Liver (tissue), 9 donors: ENCODE measurements around the gene SLITRK3. TPM values are rescaled to one million over a fixed set of nuclear protein-coding genes. Genes with fewer than 3 reads are reported as not detected.

ENCODE experiments used
- DNase-seq: peaks from one replicate; pipeline ENCODE4 v3.0.0-alpha.2; 2017; ENCODE audit warnings: low spot score
- H3K27ac ChIP-seq, 2 donors: one replicate each; pipeline ENCODE4 v1.7.0; 2013; ENCODE audit warnings: inconsistent platforms in 2 of 2, low read length in 2 of 2, control low read depth in 1 of 2, low read depth in 1 of 2, mild to moderate bottlenecking in 1 of 2
- H3K27me3 ChIP-seq, 4 donors: one replicate each; pipeline versions ENCODE4 v1.6.1 to v1.7.0; 2013; ENCODE audit warnings: low read length in 3 of 4, inconsistent platforms in 1 of 4, mild to moderate bottlenecking in 1 of 4, moderate library complexity in 1 of 4; ENCODE audit not compliant: control insufficient read depth in 4 of 4, insufficient read depth in 4 of 4
- H3K36me3 ChIP-seq, 4 donors: one replicate each; pipeline versions ENCODE4 v1.6.1 to v1.7.0; 2013; ENCODE audit warnings: low read length in 3 of 4, mild to moderate bottlenecking in 3 of 4, low read depth in 1 of 4, moderate library complexity in 1 of 4; ENCODE audit not compliant: control insufficient read depth in 4 of 4, insufficient read depth in 3 of 4
- H3K4me1 ChIP-seq, 4 donors: one replicate each; pipeline versions ENCODE4 v1.6.1 to v1.7.0; 2013; ENCODE audit warnings: low read length in 3 of 4, mild to moderate bottlenecking in 3 of 4, moderate library complexity in 1 of 4; ENCODE audit not compliant: control insufficient read depth in 4 of 4, insufficient read depth in 4 of 4
- H3K4me3 ChIP-seq, 3 donors: one replicate each; pipeline versions ENCODE4 v1.6.1 to v1.7.0; 2013; ENCODE audit warnings: low read length in 3 of 3, control low read depth in 1 of 3, low read depth in 1 of 3, mild to moderate bottlenecking in 1 of 3
- H3K9ac ChIP-seq, 2 donors: one replicate each; pipeline ENCODE4 v1.7.0; 2013; ENCODE audit warnings: low read length in 2 of 2, mild to moderate bottlenecking in 2 of 2, moderate library complexity in 2 of 2, control low read depth in 1 of 2, low read depth in 1 of 2
- H3K9me3 ChIP-seq, 4 donors: one replicate each; pipeline versions ENCODE4 v1.6.1 to v1.7.0; 2013; ENCODE audit warnings: low read length in 3 of 4; ENCODE audit not compliant: control insufficient read depth in 4 of 4
- ATF3 ChIP-seq: IDR thresholded peaks from 2 replicates; pipeline ENCODE4 v1.6.1; 2016; ENCODE audit warnings: antibody characterized with exemption
- EGR1 ChIP-seq, 2 donors: IDR thresholded peaks; 2 replicates each; pipeline ENCODE4 v1.6.1; 2016 to 2018; ENCODE audit warnings: antibody characterized with exemption in 2 of 2, low read depth in 2 of 2
- FOXA1 ChIP-seq: IDR thresholded peaks from 2 replicates; pipeline ENCODE4 v1.6.1; 2016; ENCODE audit warnings: antibody characterized with exemption
- FOXA2 ChIP-seq: IDR thresholded peaks from 2 replicates; pipeline ENCODE4 v1.6.1; 2016; ENCODE audit warnings: antibody characterized with exemption
- GABPA ChIP-seq, 2 donors: IDR thresholded peaks in 1 of 2; conservative IDR thresholded peaks in 1 of 2; 2 replicates each; pipeline ENCODE4 v1.6.1; 2016; ENCODE audit warnings: antibody characterized with exemption in 2 of 2, mild to moderate bottlenecking in 1 of 2, moderate library complexity in 1 of 2
- HNF4A ChIP-seq, 2 donors: conservative IDR thresholded peaks; 2 replicates each; pipeline ENCODE4 v1.6.1; 2016; ENCODE audit warnings: antibody characterized with exemption in 2 of 2, mild to moderate bottlenecking in 2 of 2
- HNF4G ChIP-seq: IDR thresholded peaks from 2 replicates; pipeline ENCODE4 v1.6.1; 2016; ENCODE audit warnings: antibody characterized with exemption
- JUND ChIP-seq, 2 donors: IDR thresholded peaks; 2 replicates each; pipeline ENCODE4 v1.6.1; 2016; ENCODE audit warnings: antibody characterized with exemption in 2 of 2
- REST ChIP-seq: IDR thresholded peaks from 2 replicates; pipeline ENCODE4 v1.6.1; 2016; ENCODE audit warnings: antibody characterized with exemption, mild to moderate bottlenecking
- RXRA ChIP-seq, 2 donors: IDR thresholded peaks; 2 replicates each; pipeline ENCODE4 v1.6.1; 2017 to 2018; ENCODE audit warnings: antibody characterized with exemption in 2 of 2, mild to moderate bottlenecking in 1 of 2
- TAF1 ChIP-seq: conservative IDR thresholded peaks from 2 replicates; pipeline ENCODE4 v1.6.1; 2016; ENCODE audit warnings: antibody characterized with exemption, mild to moderate bottlenecking
- YY1 ChIP-seq: IDR thresholded peaks from 2 replicates; pipeline ENCODE4 v1.6.1; 2016; ENCODE audit warnings: antibody characterized with exemption, mild to moderate bottlenecking
- WGBS: extraction: QIAGEN DNeasy Blood & Tissue Kit; methylation state at CpG from one replicate; pipeline ENCODE4 v1.1.7; 2013; 5-methylcytosine and 5-hydroxymethylcytosine counted together
- polyA plus RNA-seq, 2 donors: library from polyadenylated mRNA; stranded (reverse) in 1 of 2; unstranded in 1 of 2; fragments of 200-250 nt in 1 of 2; fragments of >200 nt in 1 of 2; fragmentation: Nextera tagmentation in 1 of 2; extraction: Ambion mirVana in 1 of 2; gene quantifications; one replicate each; pipeline versions ENCODE4 v1.2.1 to v1.2.3, GENCODE V29; 2013 to 2015
- total RNA-seq, 2 donors: library from RNA; depleted of rRNA; stranded (reverse); fragments of >200 nt; gene quantifications; one replicate each; pipeline ENCODE4 v1.2.3, GENCODE V29; 2014
- TF ChIP-seq, protein P1 (sequence below): IDR thresholded peaks from 2 replicates; pipeline ENCODE4 v1.6.1; 2016; ENCODE audit warnings: antibody characterized with exemption
- TF ChIP-seq, protein P2 (sequence below): IDR thresholded peaks from 2 replicates; pipeline ENCODE4 v1.6.1; 2016; ENCODE audit warnings: antibody characterized with exemption
- TF ChIP-seq, protein P3 (sequence below): fragments of 150-350 bp; IDR thresholded peaks from 2 replicates; pipeline ENCODE4 v1.5.1; 2017; ENCODE audit warnings: improper control_type of control experiment, low read depth, low read length; ENCODE audit not compliant: missing input control
- donor health status: healthy.
- donor health status: healthy.
- donor health status: healthy.
- donor health status: healthy.
- donor health status: healthy.

Gene SLITRK3
- total and polyA plus RNA-seq, 4 donors = 0.05 to 4.2 (median 1.9) TPM

GRCh38 chr3:165181556-165181955 is 14.6 kb downstream of the SLITRK3 start:
- no peak overlapping the region for H3K4me3 ChIP-seq
- WGBS = 79% methylated on average over 1 of the region's 1 CpG
- H3K9ac ChIP-seq = no peak overlapping the region
- no peaks in the 10 kb centered on the region for H3K27me3 ChIP-seq
- DNase-seq = no peak
- TF ChIP-seq, protein P1, sequence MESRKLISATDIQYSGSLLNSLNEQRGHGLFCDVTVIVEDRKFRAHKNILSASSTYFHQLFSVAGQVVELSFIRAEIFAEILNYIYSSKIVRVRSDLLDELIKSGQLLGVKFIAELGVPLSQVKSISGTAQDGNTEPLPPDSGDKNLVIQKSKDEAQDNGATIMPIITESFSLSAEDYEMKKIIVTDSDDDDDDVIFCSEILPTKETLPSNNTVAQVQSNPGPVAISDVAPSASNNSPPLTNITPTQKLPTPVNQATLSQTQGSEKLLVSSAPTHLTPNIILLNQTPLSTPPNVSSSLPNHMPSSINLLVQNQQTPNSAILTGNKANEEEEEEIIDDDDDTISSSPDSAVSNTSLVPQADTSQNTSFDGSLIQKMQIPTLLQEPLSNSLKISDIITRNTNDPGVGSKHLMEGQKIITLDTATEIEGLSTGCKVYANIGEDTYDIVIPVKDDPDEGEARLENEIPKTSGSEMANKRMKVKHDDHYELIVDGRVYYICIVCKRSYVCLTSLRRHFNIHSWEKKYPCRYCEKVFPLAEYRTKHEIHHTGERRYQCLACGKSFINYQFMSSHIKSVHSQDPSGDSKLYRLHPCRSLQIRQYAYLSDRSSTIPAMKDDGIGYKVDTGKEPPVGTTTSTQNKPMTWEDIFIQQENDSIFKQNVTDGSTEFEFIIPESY = no peak
- TF ChIP-seq RXRA (IDR thresholded peaks at IDR 0.05) (no peak), YY1 (no peak), EGR1 (IDR thresholded peaks at IDR 0.05; ENCODE audit: low read depth in 2 of 2) (no peak), REST (no peak), FOXA1 (no peak), ATF3 (no peak)
- H3K4me1 ChIP-seq = no peaks in the 10 kb centered on the region
- H3K36me3 ChIP-seq = no peaks in the 10 kb centered on the region
- H3K27ac ChIP-seq = no peak overlapping the region
- no peaks in the 10 kb centered on the region for H3K9me3 ChIP-seq

GRCh38 chr3:165170236-165170635 is 25.9 kb downstream of the SLITRK3 start:
- no peak overlapping the region for H3K9ac ChIP-seq
- TF ChIP-seq HNF4G = no peak
- no peak for TF ChIP-seq YY1
- TF ChIP-seq, protein P2, sequence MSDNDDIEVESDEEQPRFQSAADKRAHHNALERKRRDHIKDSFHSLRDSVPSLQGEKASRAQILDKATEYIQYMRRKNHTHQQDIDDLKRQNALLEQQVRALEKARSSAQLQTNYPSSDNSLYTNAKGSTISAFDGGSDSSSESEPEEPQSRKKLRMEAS = no peak
- TF ChIP-seq FOXA2 = no peak
- no peak for TF ChIP-seq TAF1
- TF ChIP-seq REST = no peak
- no peak for TF ChIP-seq EGR1 (IDR thresholded peaks at IDR 0.05; ENCODE audit: low read depth in 2 of 2)
- TF ChIP-seq, protein P3, sequence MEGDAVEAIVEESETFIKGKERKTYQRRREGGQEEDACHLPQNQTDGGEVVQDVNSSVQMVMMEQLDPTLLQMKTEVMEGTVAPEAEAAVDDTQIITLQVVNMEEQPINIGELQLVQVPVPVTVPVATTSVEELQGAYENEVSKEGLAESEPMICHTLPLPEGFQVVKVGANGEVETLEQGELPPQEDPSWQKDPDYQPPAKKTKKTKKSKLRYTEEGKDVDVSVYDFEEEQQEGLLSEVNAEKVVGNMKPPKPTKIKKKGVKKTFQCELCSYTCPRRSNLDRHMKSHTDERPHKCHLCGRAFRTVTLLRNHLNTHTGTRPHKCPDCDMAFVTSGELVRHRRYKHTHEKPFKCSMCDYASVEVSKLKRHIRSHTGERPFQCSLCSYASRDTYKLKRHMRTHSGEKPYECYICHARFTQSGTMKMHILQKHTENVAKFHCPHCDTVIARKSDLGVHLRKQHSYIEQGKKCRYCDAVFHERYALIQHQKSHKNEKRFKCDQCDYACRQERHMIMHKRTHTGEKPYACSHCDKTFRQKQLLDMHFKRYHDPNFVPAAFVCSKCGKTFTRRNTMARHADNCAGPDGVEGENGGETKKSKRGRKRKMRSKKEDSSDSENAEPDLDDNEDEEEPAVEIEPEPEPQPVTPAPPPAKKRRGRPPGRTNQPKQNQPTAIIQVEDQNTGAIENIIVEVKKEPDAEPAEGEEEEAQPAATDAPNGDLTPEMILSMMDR = no peak
- TF ChIP-seq JUND (IDR thresholded peaks at IDR 0.05) = no peak
- no peak for TF ChIP-seq ATF3
- TF ChIP-seq, protein P1 = no peak
- TF ChIP-seq HNF4A (conservative IDR thresholded peaks at IDR 0.05) = no peak
- TF ChIP-seq FOXA1 = no peak
- TF ChIP-seq GABPA (IDR thresholded peaks at IDR 0.05 in 1 of 2, conservative IDR thresholded peaks at IDR 0.05 in 1 of 2) = no peak
- no peaks in the 10 kb centered on the region for H3K9me3 ChIP-seq
- no peaks in the 10 kb centered on the region for H3K36me3 ChIP-seq
- WGBS = 95% methylated on average over 3 of the region's 3 CpGs
- H3K27me3 ChIP-seq = no peaks in the 10 kb centered on the region
- no peak overlapping the region for H3K27ac ChIP-seq
- H3K4me1 ChIP-seq = no peaks in the 10 kb centered on the region
- no peak overlapping the region for H3K4me3 ChIP-seq
- no peak for DNase-seq
